OCI-LY3 (cell line): Measurements from ENCODE around the gene BBOX1.

Experiments used
- EZH2phosphoT487 ChIP-seq: fragments of 200-600 bp; shearing (Covaris generic); IDR thresholded peaks from 2 replicates; pipeline ENCODE4 v1.6.1; 2018; ENCODE audit warnings: antibody characterized with exemption, mixed run types, low read depth
- TF ChIP-seq, protein P1 (sequence below): fragments of 200-600, 300-600 bp; sonication (generic); IDR thresholded peaks from 2 replicates; pipeline ENCODE4 v1.5.1; 2014; ENCODE audit warnings: antibody characterized with exemption, low read length, low read depth

- TF ChIP-seq, protein P1, sequence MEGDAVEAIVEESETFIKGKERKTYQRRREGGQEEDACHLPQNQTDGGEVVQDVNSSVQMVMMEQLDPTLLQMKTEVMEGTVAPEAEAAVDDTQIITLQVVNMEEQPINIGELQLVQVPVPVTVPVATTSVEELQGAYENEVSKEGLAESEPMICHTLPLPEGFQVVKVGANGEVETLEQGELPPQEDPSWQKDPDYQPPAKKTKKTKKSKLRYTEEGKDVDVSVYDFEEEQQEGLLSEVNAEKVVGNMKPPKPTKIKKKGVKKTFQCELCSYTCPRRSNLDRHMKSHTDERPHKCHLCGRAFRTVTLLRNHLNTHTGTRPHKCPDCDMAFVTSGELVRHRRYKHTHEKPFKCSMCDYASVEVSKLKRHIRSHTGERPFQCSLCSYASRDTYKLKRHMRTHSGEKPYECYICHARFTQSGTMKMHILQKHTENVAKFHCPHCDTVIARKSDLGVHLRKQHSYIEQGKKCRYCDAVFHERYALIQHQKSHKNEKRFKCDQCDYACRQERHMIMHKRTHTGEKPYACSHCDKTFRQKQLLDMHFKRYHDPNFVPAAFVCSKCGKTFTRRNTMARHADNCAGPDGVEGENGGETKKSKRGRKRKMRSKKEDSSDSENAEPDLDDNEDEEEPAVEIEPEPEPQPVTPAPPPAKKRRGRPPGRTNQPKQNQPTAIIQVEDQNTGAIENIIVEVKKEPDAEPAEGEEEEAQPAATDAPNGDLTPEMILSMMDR, result no peak
- no peak for TF ChIP-seq EZH2phosphoT487
Observed at GRCh38 chr11:27081056-27081455, 40.4 kb downstream of the BBOX1 start.
